GM12878 (cell line): ENCODE measurements around the gene HDDC3. TPM values are rescaled to one million over a fixed set of nuclear protein-coding genes. Genes with fewer than 3 reads are reported as not detected.

Experiments used
- BHLHE40 ChIP-seq, 2 experiments: fragments of 450-650 bp in 1 of 2; IDR thresholded peaks; 2 replicates each; pipeline ENCODE4 v1.6.1; 2011 to 2017; ENCODE audit warnings: low read depth in 2 of 2, borderline replicate concordance in 1 of 2, improper control_type of control experiment in 1 of 2, low read length in 1 of 2, mild to moderate bottlenecking in 1 of 2
- EGR1 ChIP-seq, 2 experiments: IDR thresholded peaks; 1 replicate in 1 of 2; 2 replicates in 1 of 2; pipeline ENCODE4 v1.6.1; 2011 to 2012; ENCODE audit warnings: low read depth in 2 of 2, low read length in 2 of 2, borderline replicate concordance in 1 of 2, mild to moderate bottlenecking in 1 of 2, moderate library complexity in 1 of 2
- GATAD2B ChIP-seq: fragments of 450-650 bp; conservative IDR thresholded peaks from 2 replicates; pipeline ENCODE4 v1.6.1; 2017; ENCODE audit warnings: low read depth, mild to moderate bottlenecking, moderate library complexity
- KAT2A ChIP-seq: conservative IDR thresholded peaks from 2 replicates; pipeline ENCODE4 v1.6.1; 2011; ENCODE audit warnings: low read depth, low read length; ENCODE audit not compliant: control insufficient read depth
- NFYB ChIP-seq: IDR thresholded peaks from 2 replicates; pipeline ENCODE4 v1.6.1; 2011; ENCODE audit warnings: low read depth, mild to moderate bottlenecking, low read length, improper control_type of control experiment, moderate library complexity; ENCODE audit not compliant: insufficient read depth
- RELA ChIP-seq: fragments of 450-650 bp; IDR thresholded peaks from 2 replicates; pipeline ENCODE4 v1.8.0; 2014; ENCODE audit warnings: borderline replicate concordance; ENCODE audit not compliant: partially characterized antibody
- STAT1 ChIP-seq: fragments of 450-650 bp; conservative IDR thresholded peaks from 2 replicates; pipeline ENCODE4 v1.6.1; 2014; ENCODE audit warnings: antibody characterized with exemption, mild to moderate bottlenecking
- TARDBP ChIP-seq: IDR thresholded peaks from 2 replicates; pipeline ENCODE4 v1.6.1; 2016; ENCODE audit warnings: borderline replicate concordance
- ZNF622 ChIP-seq: fragments of 450-650 bp; IDR thresholded peaks from 2 replicates; pipeline ENCODE4 v1.6.1; 2017; ENCODE audit warnings: mild to moderate bottlenecking, inconsistent platforms
- polyA plus RNA-seq, 11 experiments: library from polyadenylated mRNA; depleted of rRNA in 4 of 11; unstranded in 6 of 11; stranded (reverse) in 5 of 11; fragments of >200 nt; fragmentation: Nextera tagmentation in 4 of 11; fragmentation: Illumina TruSeq in 1 of 11; extraction: Ambion mirVana in 4 of 11; extraction: Trizol in 1 of 11; gene quantifications; 1 replicate in 1 of 11; 2 replicates in 10 of 11; pipeline versions ENCODE4 v1.2.1 to v1.2.3, GENCODE V29; 2011 to 2016; ENCODE audit warnings: inconsistent platforms in 2 of 11, missing spikeins in 2 of 11, low read depth in 1 of 11
- total RNA-seq, 4 experiments: library from RNA; depleted of rRNA in 3 of 4; stranded (reverse); fragments of >200 nt in 3 of 4; fragmentation: Illumina TruSeq in 1 of 4; extraction: Trizol in 1 of 4; gene quantifications; 2 replicates each; pipeline versions ENCODE4 v1.2.1 to v1.2.3, GENCODE V29; 2013 to 2021
- TF ChIP-seq, protein P1 (sequence below): IDR thresholded peaks from 2 replicates; pipeline ENCODE4 v1.6.1; 2012; ENCODE audit warnings: low read depth, low read length, improper control_type of control experiment
- TF ChIP-seq, protein P2 (sequence below): fragments of 450-650 bp; formaldehyde crosslinking; IDR thresholded peaks from 2 replicates; pipeline ENCODE4 v1.5.0; 2022; ENCODE audit warnings: mild to moderate bottlenecking, missing genetic modification characterization

Gene HDDC3
- total and polyA plus RNA-seq, 10 of the 15 experiments (the other 5 are each of a cell fraction or from before 2014, with no cell fraction given), result 5.6 to 39.5 (median 23.0) TPM

GRCh38 chr15:90938261-90938660 lies 5.9 kb upstream of the HDDC3 start (continued):
- TF ChIP-seq, protein P1, sequence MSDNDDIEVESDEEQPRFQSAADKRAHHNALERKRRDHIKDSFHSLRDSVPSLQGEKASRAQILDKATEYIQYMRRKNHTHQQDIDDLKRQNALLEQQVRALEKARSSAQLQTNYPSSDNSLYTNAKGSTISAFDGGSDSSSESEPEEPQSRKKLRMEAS, result no peak
- TF ChIP-seq RELA, result no peak
- TF ChIP-seq KAT2A, result no peak
- TF ChIP-seq TARDBP, result no peak
- no peak for TF ChIP-seq NFYB
- TF ChIP-seq ZNF622, result no peak
- TF ChIP-seq BHLHE40 (IDR thresholded peaks at IDR 0.05; ENCODE audit: borderline replicate concordance in 1 of 2, low read depth in 2 of 2, low read length in 1 of 2), result no peak
- TF ChIP-seq, protein P2, sequence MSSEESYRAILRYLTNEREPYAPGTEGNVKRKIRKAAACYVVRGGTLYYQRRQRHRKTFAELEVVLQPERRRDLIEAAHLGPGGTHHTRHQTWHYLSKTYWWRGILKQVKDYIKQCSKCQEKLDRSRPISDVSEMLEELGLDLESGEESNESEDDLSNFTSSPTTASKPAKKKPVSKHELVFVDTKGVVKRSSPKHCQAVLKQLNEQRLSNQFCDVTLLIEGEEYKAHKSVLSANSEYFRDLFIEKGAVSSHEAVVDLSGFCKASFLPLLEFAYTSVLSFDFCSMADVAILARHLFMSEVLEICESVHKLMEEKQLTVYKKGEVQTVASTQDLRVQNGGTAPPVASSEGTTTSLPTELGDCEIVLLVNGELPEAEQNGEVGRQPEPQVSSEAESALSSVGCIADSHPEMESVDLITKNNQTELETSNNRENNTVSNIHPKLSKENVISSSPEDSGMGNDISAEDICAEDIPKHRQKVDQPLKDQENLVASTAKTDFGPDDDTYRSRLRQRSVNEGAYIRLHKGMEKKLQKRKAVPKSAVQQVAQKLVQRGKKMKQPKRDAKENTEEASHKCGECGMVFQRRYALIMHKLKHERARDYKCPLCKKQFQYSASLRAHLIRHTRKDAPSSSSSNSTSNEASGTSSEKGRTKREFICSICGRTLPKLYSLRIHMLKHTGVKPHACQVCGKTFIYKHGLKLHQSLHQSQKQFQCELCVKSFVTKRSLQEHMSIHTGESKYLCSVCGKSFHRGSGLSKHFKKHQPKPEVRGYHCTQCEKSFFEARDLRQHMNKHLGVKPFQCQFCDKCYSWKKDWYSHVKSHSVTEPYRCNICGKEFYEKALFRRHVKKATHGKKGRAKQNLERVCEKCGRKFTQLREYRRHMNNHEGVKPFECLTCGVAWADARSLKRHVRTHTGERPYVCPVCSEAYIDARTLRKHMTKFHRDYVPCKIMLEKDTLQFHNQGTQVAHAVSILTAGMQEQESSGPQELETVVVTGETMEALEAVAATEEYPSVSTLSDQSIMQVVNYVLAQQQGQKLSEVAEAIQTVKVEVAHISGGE, result no peak
- TF ChIP-seq EGR1 (IDR thresholded peaks at IDR 0.05; ENCODE audit: borderline replicate concordance in 1 of 2, low read depth in 2 of 2, low read length in 2 of 2), result no peak
- TF ChIP-seq STAT1, result no peak
- no peak for TF ChIP-seq GATAD2B
